Stimulated activated naive CD4-positive, alpha-beta T cell treated with Interleukin-2 at 50 U/mL for 16 hours (primary cell): Measurements from ENCODE around the gene HSD3B7.

Source experiments
- DNase-seq: peaks from one replicate; lab custom pipeline; 2025; lab: John Stamatoyannopoulos, UW

The HSD3B7 gene

DNA sequence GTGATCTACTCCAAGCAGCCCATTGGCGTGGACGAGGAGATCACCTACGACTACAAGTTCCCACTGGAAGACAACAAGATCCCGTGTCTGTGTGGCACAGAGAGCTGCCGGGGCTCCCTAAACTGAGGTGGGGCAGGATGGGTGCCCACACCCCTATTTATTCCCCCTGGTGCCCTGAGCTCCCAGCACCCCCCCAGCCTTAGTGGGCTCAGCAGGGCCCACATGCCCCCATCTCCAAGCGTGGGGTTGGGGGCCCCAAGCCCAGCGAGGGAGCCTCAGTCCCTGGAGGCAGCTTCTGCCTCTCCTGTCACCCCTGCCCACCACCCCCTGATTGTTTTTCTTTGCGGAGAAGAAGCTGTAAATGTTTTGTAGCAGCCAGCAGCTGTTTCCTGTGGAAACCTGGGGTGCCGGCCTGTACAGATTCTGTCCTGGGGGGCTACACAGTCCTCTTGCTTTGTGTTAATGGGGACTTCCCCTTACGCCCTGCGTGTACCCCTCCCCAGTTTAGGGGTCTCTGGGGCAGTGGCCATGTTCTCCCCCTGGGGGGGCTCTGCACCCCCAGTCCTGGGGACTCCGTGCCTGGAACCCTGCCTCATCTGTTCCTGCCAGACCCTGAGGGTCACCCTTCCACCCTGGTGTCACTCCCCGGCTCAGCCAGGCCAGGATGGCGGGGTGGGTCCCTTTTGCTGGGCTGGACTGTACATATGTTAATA lies 953 bp upstream of the HSD3B7 start:
- no peak for DNase-seq

GRCh38 chr16:30985401-30986128 lies 558 bp downstream of the HSD3B7 start:
- DNase-seq: no peak

DNA sequence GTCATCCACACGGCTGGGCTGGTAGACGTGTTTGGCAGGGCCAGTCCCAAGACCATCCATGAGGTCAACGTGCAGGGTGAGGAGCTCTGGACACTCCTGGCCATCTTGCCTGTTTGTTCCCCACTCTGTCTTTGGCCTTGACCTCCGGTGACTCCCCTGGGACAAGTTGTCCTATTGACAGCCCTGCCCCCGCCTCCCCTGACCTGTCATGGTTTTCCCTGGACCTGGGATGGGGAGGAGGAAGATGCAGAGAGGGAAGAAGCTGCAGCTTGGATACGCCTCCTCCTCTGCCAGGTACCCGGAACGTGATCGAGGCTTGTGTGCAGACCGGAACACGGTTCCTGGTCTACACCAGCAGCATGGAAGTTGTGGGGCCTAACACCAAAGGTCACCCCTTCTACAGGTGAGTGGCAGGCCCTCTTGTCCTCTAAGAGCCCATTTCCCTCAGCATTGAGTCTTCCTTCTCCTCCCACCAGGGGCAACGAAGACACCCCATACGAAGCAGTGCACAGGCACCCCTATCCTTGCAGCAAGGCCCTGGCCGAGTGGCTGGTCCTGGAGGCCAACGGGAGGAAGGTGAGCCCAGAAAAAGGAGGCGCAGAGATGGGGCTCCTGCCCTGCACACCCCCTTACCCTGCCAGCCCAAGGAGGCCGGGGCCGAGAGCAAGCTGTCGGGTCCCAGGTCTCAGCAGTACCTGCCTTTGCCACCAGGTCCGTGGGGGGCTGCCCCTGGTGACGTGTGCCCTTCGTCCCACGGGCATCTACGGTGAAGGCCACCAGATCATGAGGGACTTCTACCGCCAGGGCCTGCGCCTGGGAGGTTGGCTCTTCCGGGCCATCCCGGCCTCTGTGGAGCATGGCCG lies 1.4 kb downstream of the HSD3B7 start:
- no peak for DNase-seq

DNA sequence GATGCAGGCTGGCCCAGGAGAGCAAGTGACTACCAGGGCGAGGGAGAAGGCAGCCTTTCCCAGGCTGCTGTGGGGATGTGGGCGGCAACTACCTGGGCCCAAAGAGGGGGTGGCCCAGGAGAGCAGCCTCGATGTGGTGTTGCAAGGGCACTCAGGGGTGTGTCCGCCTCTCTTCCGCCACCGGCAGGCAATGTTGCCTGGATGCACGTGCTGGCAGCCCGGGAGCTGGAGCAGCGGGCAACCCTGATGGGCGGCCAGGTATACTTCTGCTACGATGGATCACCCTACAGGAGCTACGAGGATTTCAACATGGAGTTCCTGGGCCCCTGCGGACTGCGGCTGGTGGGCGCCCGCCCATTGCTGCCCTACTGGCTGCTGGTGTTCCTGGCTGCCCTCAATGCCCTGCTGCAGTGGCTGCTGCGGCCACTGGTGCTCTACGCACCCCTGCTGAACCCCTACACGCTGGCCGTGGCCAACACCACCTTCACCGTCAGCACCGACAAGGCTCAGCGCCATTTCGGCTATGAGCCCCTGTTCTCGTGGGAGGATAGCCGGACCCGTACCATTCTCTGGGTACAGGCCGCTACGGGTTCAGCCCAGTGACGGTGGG lies 2.7 kb downstream of the HSD3B7 start:
- no peak for DNase-seq

DNA sequence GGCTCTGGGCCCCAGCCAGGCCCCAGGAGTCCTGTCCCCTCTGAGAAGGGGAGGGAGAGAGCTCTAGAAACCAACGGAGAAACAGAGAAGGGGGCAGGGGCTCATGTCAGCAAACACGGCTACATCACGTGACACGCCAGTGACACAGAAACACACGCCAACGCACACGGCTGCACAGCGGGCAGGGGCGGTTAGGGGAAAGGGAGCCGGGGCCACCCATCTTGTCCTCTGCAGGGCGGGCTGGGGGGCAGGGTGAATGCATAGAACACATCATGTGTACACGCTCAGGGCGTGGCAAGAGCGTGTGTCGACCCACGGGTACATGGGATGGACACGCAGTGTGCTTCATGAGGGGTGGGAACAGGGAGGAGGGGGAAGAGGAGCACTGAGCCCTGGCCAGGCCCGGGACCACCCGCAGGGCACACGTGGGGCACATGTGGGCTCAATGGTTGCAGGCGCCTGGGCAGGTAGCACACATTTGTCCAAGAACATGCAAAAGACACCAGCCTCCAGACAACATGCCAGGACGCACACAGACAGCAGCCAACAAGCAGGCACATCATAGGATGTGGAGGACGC lies 4.6 kb downstream of the HSD3B7 start:
- no peak for DNase-seq

DNA sequence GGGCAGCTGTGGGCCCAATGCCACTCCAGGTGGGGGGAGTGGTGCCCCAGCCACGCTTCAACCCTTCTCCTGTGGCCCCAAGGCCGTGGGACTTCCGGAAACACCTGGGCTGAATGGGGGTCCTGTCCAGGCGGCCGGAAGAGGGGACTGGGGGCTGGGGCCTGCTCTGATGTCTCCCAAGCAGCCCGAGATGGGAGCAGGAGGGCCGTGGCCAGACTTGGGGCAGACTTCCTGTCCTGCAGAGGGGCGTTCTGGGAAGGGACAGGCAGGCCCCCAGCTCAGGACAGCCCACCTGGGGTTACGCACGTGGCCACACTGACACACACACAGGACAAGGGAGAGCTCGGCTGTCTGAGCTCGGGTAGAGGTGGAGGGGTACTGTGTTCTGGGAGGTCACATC lies 5.1 kb downstream of the HSD3B7 start:
- no peak for DNase-seq

DNA sequence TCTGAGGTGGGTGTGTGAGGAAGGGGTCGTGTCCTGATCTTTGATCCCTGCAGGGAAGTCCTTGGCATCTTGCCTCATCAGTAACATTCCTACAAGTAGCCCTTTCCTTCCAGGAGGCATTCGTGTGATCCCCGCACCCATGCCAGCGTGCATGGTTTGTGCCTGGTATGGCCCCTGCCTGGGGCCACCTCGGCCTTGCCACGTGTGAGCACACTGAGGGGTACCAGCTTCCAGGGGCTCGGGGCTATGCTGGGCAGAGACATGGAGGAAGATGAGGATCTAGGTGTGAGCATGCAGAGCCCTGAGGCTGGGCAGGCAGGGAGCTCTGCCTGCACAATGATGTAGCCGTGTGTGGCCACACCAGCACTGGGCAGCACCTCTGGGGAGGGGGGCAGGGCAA lies 6.0 kb downstream of the HSD3B7 start:
- no peak for DNase-seq

DNA sequence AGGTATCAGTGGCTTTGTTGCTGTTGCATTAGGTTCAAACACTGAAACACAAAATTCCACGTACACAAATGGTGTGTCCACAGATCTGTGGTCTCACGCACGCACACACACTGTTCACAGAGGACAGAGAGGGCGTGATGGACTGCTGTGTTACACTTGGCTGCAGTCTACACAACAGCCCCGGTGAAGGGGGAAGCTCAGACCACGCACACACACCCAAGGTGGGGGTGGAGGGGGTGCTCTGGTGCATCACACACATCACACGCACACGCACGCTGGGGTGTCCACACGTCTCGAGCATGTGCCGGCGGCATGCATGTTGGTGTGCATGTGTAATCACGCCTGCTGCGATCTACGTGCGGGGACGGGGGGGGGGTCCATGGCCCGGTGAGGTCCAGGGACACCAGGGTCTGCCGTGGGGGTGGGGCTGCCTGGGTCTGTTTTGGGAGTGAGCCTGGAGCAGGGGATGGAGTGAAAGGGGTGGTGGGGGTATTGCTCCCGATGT lies 7.3 kb downstream of the HSD3B7 start:
- DNase-seq: no peak

GRCh38 chr16:30992931-30993816 lies 8.2 kb downstream of the HSD3B7 start:
- no peak for DNase-seq

- no peak for DNase-seq
Observed at GRCh38 chr16:30995927-30996323, 10.9 kb downstream of the HSD3B7 start.

DNA sequence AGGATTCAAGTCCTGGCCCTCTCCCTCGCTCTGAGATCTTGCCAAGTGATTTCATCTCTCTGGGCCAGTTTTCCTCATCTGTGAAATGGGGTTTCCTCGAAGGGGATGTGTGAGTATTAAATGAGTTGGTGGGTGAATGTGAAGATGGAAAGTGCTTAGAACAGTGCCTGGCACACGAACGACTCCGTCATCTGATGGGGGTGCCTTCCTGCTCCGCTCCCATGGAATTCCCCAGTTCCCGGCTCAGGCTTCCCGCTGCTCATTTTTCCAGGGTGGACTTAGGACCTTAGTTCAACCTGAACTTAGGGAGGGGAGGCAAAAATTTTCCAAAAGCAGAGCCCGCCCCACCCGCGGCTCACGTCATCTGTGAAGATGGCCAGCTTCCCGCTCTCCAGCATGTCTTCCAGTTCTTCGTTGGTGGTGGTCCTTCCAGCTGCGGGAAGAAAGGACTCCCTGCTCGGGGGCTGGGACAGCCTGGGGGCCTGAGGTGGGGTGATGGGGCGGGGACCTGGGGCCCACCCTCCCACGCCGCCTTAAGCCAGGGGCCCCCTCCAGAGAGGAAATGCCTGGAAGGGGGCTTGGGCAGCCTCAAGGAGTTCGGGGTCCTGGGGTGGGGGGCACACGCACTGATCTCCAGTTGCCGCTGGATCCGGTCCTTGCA lies 11.4 kb downstream of the HSD3B7 start:
- no peak for DNase-seq

- peak; percentile 81 for DNase-seq
Observed at GRCh38 chr16:30996985-30997724, 12.1 kb downstream of the HSD3B7 start.

- DNase-seq: no peak
Observed at GRCh38 chr16:30997725-30998711, 13.0 kb downstream of the HSD3B7 start.

DNA sequence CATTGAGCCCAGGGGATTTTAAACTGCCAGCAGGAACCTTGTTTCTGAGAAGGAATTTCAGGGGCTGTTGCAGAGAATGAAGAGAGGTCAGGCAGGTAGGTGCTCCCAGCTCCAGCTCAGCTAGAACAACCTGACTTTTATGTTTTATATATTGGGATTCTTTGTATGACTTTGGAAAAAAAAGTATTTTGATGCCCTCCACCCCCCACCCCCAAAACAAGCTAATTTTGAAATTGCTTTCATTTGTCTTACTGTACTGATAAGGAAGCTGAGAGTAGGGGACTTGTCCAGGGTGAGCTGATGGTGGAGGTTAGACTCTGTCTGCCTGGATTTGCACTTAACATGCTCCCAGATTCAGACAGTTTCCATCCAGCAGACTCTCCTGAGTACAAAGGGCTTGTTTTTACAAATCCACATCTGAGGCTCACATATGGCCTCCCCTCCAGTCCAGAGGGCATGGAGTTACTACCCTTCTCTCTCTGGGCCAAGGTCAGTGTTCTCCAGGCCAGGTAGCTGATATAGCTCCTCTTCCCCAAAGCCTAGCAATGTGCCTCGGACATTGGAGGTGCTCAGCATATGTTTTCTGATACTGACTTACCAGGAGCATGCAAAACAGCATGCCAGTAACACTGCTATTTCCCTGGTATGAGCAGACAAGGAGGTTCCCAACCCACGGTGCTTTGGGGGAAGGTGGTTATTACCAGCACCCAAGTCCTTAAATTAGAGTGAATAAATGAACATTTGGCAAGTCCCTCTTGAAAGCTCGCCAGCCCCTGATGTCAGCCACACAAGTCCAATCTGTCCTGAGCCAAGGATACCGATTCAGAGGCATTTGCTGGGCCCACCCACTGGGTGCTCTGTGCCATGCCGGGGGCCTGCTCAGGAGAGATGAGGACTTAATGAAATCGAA lies 14.1 kb downstream of the HSD3B7 start:
- no peak for DNase-seq

DNA sequence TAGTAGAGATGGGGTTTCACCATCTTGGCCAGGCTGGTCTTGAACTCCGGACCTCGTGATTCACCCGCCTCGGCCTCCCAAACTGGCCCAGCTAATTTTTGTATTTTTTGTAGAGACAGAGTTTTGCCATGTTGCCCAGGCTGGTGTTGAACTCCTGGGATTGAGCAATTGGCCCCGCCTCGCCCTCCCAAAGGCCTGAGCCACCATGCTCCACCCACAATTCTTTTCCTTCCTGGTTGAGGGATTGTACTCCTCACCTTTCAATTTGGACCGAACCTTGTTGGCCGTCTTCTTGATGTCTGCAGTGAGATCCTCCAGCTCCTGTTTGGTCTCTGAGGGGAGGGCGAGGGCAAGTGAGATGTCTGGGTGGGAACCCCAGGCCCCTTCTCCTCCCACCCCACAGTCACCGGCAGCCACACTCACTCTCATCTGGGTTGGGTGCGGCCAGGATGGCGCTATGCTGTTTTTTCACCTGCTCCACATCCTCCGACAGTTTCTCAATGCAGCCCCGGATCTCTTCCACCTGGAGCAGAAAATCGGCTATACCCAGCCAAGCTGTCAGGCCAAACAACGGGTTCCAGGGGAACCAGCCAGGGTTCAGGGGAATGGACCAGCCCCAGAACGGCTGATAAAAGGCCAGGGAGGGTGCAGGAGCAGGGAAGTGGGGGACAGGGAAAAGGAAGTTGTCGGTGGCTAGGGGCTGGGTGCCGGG lies 15.8 kb downstream of the HSD3B7 start:
- DNase-seq: no peak

GRCh38 chr16:31001507-31002249 lies 16.7 kb downstream of the HSD3B7 start:
- no peak for DNase-seq
